ENCODE measurements around the gene PKMYT1. TPM values are rescaled to one million over a fixed set of nuclear protein-coding genes. Genes with fewer than 3 reads are reported as not detected.

The PKMYT1 gene
- total RNA-seq, 6 experiments from 2014 or later: 21.1 to 40.8 (median 36.7) TPM

GRCh38 chr16:3027489-3027795, 47.2 kb upstream of the PKMYT1 start:
- peaks cover 11% of the 10 kb centered on the region for H3K9me3 Mint-ChIP-seq
- H3K36me3 Mint-ChIP-seq (ENCODE audit: low read depth): peaks cover 26% of the 10 kb centered on the region
- TF ChIP-seq CTCF (IDR thresholded peaks at IDR 0.05): no peak
- H3K27me3 Mint-ChIP-seq (ENCODE audit: insufficient read depth): peaks cover 58% of the 10 kb centered on the region
- H3K4me3 Mint-ChIP-seq: no peak overlapping the region
- H3K27ac Mint-ChIP-seq: 0 out of 2 replicates have a peak overlapping the region, but pooled peaks have one; percentile 18
- H3K4me1 Mint-ChIP-seq (ENCODE audit: low read depth): peaks cover 24% of the 10 kb centered on the region
- DNase-seq: no peak

- Mint-ChIP-seq H3K27ac (no peak overlapping the region), H3K27me3 (ENCODE audit: insufficient read depth) (peaks cover 60% of the 10 kb centered on the region), H3K9me3 (peaks cover 11% of the 10 kb centered on the region), H3K4me1 (ENCODE audit: low read depth) (peaks cover 30% of the 10 kb centered on the region), H3K36me3 (ENCODE audit: low read depth) (peaks cover 32% of the 10 kb centered on the region), H3K4me3 (no peak overlapping the region)
- DNase-seq: no peak
- no peak for TF ChIP-seq CTCF (IDR thresholded peaks at IDR 0.05)
These were observed 46.6 kb upstream of the PKMYT1 start for GRCh38 chr16:3026609-3027488.

GRCh38 chr16:3026003-3026378, 45.7 kb upstream of the PKMYT1 start:
- peaks cover 41% of the 10 kb centered on the region for H3K36me3 Mint-ChIP-seq (ENCODE audit: low read depth)
- H3K27ac Mint-ChIP-seq: peak overlapping the region; percentile 40
- H3K4me3 Mint-ChIP-seq: no peak overlapping the region
- no peak for DNase-seq
- H3K9me3 Mint-ChIP-seq: peaks cover 11% of the 10 kb centered on the region
- no peak for TF ChIP-seq CTCF (IDR thresholded peaks at IDR 0.05)
- peaks cover 33% of the 10 kb centered on the region for H3K4me1 Mint-ChIP-seq (ENCODE audit: low read depth)
- H3K27me3 Mint-ChIP-seq (ENCODE audit: insufficient read depth): peaks cover 64% of the 10 kb centered on the region

GRCh38 chr16:3025032-3026002, 45.1 kb upstream of the PKMYT1 start:
- H3K36me3 Mint-ChIP-seq (ENCODE audit: low read depth): peaks cover 45% of the 10 kb centered on the region
- TF ChIP-seq CTCF (IDR thresholded peaks at IDR 0.05): no peak
- H3K9me3 Mint-ChIP-seq: peaks cover 11% of the 10 kb centered on the region
- H3K27ac Mint-ChIP-seq: peak overlapping the region; percentile 40
- peak overlapping the region; percentile 99 for H3K4me3 Mint-ChIP-seq
- peaks cover 58% of the 10 kb centered on the region for H3K27me3 Mint-ChIP-seq (ENCODE audit: insufficient read depth)
- H3K4me1 Mint-ChIP-seq (ENCODE audit: low read depth): peaks cover 33% of the 10 kb centered on the region
- DNase-seq: no peak

GRCh38 chr16:3023669-3024478, 43.6 kb upstream of the PKMYT1 start, which contains the start of the genes HCFC1R1 and THOC6:
HCFC1R1 (minus strand) TSS chr16:3023942; CDS start chr16:3023941, 1 bp downstream.
THOC6 (plus strand) TSS chr16:3024035; CDS start chr16:3024327, 292 bp downstream.
- peaks cover 45% of the 10 kb centered on the region for H3K36me3 Mint-ChIP-seq (ENCODE audit: low read depth)
- peaks cover 33% of the 10 kb centered on the region for H3K4me1 Mint-ChIP-seq (ENCODE audit: low read depth)
- H3K27me3 Mint-ChIP-seq (ENCODE audit: insufficient read depth): peaks cover 50% of the 10 kb centered on the region
- H3K4me3 Mint-ChIP-seq: peak within 1 kb of the TSS; percentile 99
- DNase-seq: peak; percentile 95
- H3K9me3 Mint-ChIP-seq: peaks cover 11% of the 10 kb centered on the region
- peak within 1 kb of the TSS; percentile 98 for H3K27ac Mint-ChIP-seq
- TF ChIP-seq CTCF (IDR thresholded peaks at IDR 0.05): no peak

Measured in HFFc6 (cell line).